GM10266 (cell line): Measurements from ENCODE around the gene CERS4.
A peak's percentile ranks its signal among the peaks of the same experiment; 100 is the strongest.
"Not testable (repeated sequence)": the region's sequence is repeated elsewhere in the genome, so short reads cannot be mapped to it uniquely, and the experiment has no call there.

Experiments
- DNase-seq: peaks from one replicate; pipeline ENCODE4 v3.0.0; 2012; ENCODE audit errors: extremely low spot score
- CTCF ChIP-seq: IDR thresholded peaks from 2 replicates; pipeline ENCODE4 v1.5.1; 2012; ENCODE audit warnings: mild to moderate bottlenecking, low read depth; ENCODE audit not compliant: control insufficient read depth, insufficient read depth; ENCODE audit errors: missing control alignments

Gene CERS4

GRCh38 chr19:8206147-8207087, 2.8 kb upstream of the CERS4 start:
- no peak for TF ChIP-seq CTCF
- no peak for DNase-seq

GRCh38 chr19:8207326-8207725, 1.8 kb upstream of the CERS4 start:
- not testable (repeated sequence) for DNase-seq

- TF ChIP-seq CTCF, result no peak
- peak; percentile 37 for DNase-seq
Observed at GRCh38 chr19:8208119-8208921, 850 bp upstream of the CERS4 start.

GRCh38 chr19:8209462-8210378, 550 bp downstream of the CERS4 start:
- TF ChIP-seq CTCF, result no peak

GRCh38 chr19:8210421-8211101, 1.4 kb downstream of the CERS4 start:
- DNase-seq, result no peak
- no peak for TF ChIP-seq CTCF

More at GRCh38 chr19:8209462-8210378, 550 bp downstream of the CERS4 start:
- peak; percentile 94 for DNase-seq

- no peak for TF ChIP-seq CTCF
- no peak for DNase-seq
Observed at GRCh38 chr19:8212212-8212611, 3.0 kb downstream of the CERS4 start.
